Measurements from ENCODE around the gene ABCD1.
"Not testable (repeated sequence)": the region's sequence is repeated elsewhere in the genome, so short reads cannot be mapped to it uniquely, and the experiment has no call there.

Gene ABCD1

GRCh38 chrX:153724252-153725038, at the start of gene ABCD1, which contains the start of gene BCAP31:
Gene ABCD1 (plus strand): TSS chrX:153724856. CDS start chrX:153725267, 411 bp downstream.
Gene BCAP31 (minus strand): TSS chrX:153724387. CDS start chrX:153723244, 1,143 bp downstream.
- DNase-seq, result peak; percentile 82 to 83

DNA sequence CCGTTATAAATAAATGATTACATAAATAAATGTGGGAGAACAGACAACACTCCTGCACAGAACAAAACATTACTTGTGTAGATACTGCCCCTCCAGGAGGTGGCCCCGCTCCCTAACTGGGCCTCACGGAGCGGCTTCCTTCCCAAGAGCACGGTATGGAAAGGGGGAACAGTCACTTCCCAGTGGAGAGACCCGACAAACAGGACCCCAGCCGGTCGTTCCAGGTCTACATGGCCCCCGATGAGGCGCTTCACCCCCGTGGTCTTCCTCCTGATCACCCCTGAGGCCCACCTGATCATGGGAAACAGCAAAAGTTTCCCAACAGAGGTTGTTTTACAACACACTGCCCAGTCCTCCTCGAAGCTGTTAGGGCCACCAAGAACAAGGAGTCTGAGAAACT, 43.5 kb upstream of the ABCD1 start:
- DNase-seq, result no peak

- DNase-seq, result not testable (repeated sequence)
Measured at GRCh38 chrX:153683486-153683885, 41.2 kb upstream of the ABCD1 start.

- no peak for DNase-seq
Measured at GRCh38 chrX:153684467-153685155, 40.0 kb upstream of the ABCD1 start.

DNA sequence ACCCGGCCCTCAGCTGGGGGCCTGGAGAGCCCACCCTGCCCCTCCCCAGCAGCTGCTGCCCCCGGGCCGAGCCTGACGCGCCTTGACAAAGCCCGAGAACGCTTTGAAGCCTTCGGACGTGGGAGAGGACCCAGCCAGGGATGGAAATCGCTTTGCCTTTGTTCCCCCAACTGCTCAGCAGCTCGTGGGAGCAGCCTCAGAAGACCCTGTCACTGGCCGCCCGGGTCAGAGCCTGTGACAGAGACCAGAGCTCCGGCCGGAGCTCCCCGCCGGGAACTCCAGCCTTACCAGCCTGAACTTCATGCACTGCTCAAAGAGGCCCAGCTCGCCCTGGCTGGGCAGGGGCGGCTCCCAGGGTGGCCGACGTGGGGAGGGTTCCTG, 39.5 kb upstream of the ABCD1 start:
- no peak for DNase-seq

DNA sequence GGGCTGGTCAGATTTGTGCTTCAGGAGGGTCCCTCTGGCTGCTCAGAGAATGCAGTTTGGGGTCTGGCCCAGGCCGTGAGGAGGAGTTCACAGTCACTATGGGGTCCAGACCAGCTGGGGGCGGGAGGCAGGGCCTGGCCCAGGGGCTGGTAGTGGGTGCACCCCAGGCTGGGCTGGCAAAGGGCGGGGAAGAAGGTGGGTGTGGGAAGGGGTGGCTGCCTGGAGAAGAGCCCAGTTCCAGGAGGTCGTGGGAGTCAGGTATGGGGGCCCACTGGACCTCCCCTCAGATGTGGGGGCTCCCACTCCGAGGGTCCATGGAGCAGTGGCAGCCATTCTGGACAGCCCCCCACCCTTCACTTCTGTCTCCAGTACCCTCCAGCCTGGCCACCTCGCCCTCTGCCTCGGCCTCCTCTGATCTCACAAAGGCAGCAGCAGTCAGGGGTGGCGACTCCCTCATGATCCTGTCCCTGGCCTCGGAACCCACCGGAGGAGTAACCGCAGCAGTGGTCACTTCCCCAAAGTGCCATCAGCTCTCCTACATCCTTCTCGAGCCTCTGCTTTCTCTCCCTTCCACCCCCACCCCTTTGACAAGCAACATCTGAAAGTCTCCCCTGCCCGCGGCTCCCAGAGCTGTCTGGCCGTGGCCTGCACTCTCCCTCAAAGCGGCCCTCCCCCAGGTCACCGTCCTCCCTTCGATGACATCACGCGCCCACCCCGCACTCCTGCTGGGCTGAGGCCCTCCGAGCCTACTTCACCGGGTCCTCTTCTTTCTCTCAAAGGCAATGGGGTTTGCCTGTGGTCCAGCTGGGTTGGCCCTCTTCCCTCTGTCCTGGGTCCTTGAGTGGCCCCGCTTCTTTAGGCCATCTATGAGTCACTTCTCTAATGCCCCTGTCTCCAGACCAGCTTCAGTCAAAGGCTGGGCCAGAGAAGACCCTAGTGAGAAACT, 38.6 kb upstream of the ABCD1 start:
- no peak for DNase-seq

DNA sequence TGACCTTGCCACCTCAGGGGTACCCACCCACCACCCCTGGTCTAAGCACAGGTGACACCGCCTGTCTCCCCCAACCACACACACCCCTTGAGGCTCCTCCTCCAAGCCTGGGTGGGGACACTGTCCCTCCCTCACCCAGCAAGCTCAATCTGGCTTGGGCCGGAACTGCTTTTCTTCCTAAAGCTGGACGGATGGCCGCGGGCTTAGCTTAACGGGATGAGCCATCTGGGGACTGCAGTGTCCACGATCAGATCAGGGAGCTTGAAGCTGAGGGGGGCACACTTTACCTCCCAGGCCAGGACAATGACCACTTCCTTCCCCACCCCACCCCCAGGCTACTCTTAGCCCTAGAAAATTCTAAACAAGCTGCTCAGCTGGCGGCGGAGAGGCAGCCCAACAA, 37.9 kb upstream of the ABCD1 start:
- no peak for DNase-seq

DNA sequence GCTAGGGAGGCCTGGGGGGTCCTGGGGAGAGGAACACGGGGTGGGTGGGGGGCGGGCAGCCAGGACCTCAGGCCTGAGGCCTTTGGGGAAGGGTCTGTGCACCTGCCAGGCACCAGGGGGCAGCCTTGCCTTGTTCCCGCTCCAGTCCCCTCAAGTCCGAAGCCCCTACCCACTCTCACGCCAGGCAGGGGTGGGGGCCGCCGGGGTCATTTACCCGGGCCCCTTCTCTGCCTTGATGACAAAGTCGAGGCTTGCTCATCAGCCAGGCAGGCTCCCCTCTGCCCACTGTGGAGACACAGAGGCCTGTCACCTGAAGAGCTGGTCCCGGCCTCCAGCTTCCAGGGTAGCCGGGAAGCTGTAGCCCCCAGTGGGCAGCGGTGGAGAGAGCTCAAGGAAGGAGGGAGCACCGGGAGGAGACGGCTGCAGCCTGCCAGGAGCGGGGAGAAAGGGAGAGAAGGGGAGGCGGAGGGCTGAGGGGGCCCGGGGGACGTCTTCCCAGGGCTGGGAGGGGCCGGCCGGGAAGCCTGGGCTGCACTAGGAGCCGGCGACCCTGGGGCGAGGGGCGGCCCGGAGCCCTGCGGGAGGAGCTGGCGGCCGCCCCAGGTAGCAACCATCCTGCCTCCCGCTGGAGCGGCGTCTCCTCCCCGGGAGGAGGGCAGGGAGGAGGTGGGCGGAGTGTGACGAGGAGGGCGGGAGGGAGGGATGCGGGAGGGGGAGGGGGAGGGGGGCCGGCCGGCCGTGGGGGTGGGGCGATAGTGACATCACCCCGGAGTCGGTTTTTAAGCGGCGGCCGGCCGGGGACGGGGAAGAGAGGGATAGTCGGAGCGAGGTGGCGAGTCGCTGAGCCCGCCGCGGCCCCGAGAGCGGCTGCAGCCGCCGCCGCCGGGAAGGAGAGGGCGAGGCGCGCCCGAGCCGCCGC, 37.3 kb upstream of the ABCD1 start, which contains the start of gene SLC6A8:
Gene SLC6A8, plus strand, starts transcription at position 806 of the 919 bp plus-strand sequence. CDS start 649 bp downstream, outside the sequence.
- peak; percentile 6 to 12 for DNase-seq

GRCh38 chrX:153688071-153688470, 36.6 kb upstream of the ABCD1 start:
- no peak for DNase-seq

DNA sequence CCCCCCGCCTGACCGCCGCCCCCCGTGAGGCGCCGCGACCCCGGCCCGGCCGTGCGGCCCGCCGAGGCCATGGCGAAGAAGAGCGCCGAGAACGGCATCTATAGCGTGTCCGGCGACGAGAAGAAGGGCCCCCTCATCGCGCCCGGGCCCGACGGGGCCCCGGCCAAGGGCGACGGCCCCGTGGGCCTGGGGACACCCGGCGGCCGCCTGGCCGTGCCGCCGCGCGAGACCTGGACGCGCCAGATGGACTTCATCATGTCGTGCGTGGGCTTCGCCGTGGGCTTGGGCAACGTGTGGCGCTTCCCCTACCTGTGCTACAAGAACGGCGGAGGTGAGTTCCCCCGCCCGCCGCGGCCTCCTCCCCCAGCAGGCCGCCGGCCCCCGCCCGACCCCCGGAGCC, 36.1 kb upstream of the ABCD1 start:
- DNase-seq, result no peak

DNA sequence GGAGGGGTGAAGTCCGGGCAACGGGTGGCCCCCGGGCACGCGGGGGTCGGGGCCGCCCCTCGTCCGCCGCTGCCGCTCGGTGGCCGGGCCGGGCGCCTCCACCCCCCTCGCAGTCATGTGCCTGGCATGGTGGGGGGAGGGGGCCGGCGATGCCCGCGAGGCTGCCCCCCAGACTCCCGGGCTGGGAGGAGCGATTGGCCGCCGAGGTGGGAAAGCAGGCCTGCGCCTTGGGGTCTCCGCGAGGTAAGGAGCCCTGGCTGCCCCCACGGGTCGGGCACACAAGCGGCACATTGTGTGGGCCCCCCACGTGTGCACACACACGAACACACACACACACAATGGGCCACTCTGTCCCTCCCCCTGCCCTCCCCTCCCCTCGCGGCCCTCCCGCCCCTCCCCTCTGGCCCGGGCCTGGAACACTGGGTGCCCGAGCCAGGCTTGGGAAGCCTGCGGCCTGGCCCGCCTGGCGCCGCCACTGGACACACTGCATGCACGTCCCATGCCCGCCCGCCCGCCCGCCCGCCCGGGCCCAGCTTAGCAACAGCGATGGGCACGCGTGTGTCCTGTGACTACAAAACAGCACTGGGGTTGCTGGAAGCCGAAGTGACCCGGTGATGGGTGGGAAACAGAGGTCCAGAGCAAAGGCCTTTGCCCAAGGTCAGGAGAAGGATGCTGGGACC, 35.6 kb upstream of the ABCD1 start:
- DNase-seq, result no peak

- DNase-seq, result no peak
Measured at GRCh38 chrX:153689654-153690465, 34.8 kb upstream of the ABCD1 start.

GRCh38 chrX:153690466-153690865, 34.2 kb upstream of the ABCD1 start:
- no peak for DNase-seq

GRCh38 chrX:153691032-153691827, 33.4 kb upstream of the ABCD1 start:
- DNase-seq, result not testable (repeated sequence)

DNA sequence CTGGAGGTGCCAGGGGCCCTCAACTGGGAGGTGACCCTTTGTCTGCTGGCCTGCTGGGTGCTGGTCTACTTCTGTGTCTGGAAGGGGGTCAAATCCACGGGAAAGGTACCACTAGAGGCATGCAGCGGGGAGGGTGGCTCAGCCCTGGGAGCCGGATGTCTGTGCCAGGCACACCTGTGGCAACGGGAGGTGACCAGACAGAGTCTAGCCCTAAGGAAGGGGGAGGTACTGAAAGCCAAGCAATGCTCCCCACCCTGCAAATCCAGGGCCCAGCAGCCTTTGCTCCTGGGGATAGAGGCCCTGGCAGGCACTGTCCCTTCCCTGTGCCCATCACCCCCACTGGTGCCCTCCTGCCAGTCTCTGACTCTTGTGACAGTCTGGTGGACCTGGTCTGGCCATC, 32.7 kb upstream of the ABCD1 start:
- DNase-seq, result no peak

DNA sequence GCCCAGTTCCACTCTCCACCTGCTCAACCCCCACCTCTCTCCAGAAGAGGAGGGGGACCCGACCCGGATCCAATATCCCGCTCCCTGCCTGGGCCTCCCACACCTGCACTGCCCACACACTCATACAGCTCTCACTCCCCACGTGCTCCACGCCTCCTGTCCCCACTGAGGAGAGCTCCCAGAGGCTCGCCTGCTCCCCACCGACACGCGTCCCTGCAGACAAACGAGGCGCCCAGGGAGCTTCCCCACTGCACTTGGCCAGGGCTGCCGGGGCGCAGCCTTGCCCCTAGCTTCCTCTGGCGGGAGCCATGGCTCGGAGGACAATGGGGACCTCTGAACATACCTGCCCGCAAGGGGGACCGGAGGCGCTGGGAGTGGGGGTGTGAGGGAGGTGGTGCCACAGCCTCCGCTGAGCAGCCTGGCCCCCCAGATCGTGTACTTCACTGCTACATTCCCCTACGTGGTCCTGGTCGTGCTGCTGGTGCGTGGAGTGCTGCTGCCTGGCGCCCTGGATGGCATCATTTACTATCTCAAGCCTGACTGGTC, 32.0 kb upstream of the ABCD1 start:
- no peak for DNase-seq

DNA sequence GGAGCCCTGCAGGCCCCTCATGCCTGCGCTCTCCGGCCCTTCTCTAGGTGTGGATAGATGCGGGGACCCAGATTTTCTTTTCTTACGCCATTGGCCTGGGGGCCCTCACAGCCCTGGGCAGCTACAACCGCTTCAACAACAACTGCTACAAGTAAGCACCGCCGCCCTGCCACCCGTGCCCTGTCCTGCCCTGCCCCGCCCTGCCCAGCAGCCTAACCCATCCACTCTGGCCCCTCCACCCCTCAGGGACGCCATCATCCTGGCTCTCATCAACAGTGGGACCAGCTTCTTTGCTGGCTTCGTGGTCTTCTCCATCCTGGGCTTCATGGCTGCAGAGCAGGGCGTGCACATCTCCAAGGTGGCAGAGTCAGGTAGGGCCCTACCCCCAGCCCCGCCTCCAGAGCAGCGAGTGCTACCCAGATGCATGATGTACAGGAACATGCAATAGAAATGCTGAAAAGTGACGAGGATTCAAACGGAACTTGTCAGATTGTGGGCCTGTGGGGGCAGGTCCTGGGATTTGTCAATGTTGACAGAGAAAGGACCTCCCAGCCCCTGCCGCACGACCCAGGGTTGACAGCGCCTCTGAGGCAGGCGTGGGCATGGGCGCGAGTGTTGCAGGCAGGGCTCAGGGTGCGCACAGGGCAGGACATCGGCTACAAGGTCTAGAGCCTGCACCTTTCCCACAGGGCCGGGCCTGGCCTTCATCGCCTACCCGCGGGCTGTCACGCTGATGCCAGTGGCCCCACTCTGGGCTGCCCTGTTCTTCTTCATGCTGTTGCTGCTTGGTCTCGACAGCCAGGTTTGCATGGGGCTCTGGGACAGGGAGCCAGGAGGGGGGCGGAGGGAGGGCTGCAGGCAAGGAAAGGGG, 31.2 kb upstream of the ABCD1 start:
- no peak for DNase-seq

GRCh38 chrX:153694256-153694655, 30.4 kb upstream of the ABCD1 start:
- not testable (repeated sequence) for DNase-seq

Measured in activated CD4-positive, alpha-beta T cell treated with anti-CD3 and anti-CD28 coated beads, Interleukin-2, amount 50 U/mL, for 4 hours (primary cell).